ENCODE data around the gene ZNF668.

Gene ZNF668

GRCh38 chr16:31073142-31073969 is 684 bp downstream of the ZNF668 start:
- peaks cover 15 to 23% (median 23%) of the 10 kb centered on the region in 3 donors for H3K36me3 ChIP-seq
- no peak for TF ChIP-seq CTCF (IDR thresholded peaks at IDR 0.05)
- H3K9me3 ChIP-seq = no peaks in the 10 kb centered on the region
- intact Hi-C loops (cut with DNase I; ENCODE audit: low total_unique reads) = loop anchor here (5.0 to 10.0 kb wide), 2 partner anchors 86 to 371 kb away; partner anchors contain the start of genes HSD3B7 and ZNF843
- peaks cover 0 to 32% (median 23%) of the 10 kb centered on the region in 4 donors for H3K4me1 ChIP-seq
- peak; percentile 91 to 94 for DNase-seq
- H3K27me3 ChIP-seq = no peaks in the 10 kb centered on the region
- H3K27ac ChIP-seq = peak overlapping the region; percentile 89 to 95
- H3K4me3 ChIP-seq = peak overlapping the region; percentile 90 to 91

GRCh38 chr16:31072540-31073141 is 1.4 kb downstream of the ZNF668 start:
- no peak for DNase-seq
- Histone ChIP-seq H3K27ac (peak overlapping the region; percentile 89 to 95), H3K4me3 (peak overlapping the region; percentile 90 to 91), H3K36me3 (peaks cover 8 to 16% (median 16%) of the 10 kb centered on the region in 3 donors), H3K9me3 (no peaks in the 10 kb centered on the region), H3K4me1 (peaks cover 0 to 32% (median 23%) of the 10 kb centered on the region in 4 donors), H3K27me3 (no peaks in the 10 kb centered on the region)
- no peak for TF ChIP-seq CTCF (IDR thresholded peaks at IDR 0.05)
- intact Hi-C loops (cut with DNase I; ENCODE audit: low total_unique reads) = loop anchor here (5.0 to 10.0 kb wide), 2 partner anchors 85 to 372 kb away; partner anchors contain the start of genes HSD3B7 and ZNF843

- DNase-seq = no peak
- peak overlapping the region in 1 of 2 donors; percentile 95 for H3K27ac ChIP-seq
- peaks cover 0 to 32% (median 23%) of the 10 kb centered on the region in 4 donors for H3K4me1 ChIP-seq
- H3K9me3 ChIP-seq = no peaks in the 10 kb centered on the region
- no peaks in the 10 kb centered on the region for H3K27me3 ChIP-seq
- intact Hi-C loops (cut with DNase I; ENCODE audit: low total_unique reads) = loop anchor here (5.0 to 10.0 kb wide), 2 partner anchors 85 to 373 kb away; partner anchors contain the start of genes HSD3B7 and ZNF843
- no peak for TF ChIP-seq CTCF (IDR thresholded peaks at IDR 0.05)
- H3K4me3 ChIP-seq = no peak overlapping the region
- H3K36me3 ChIP-seq = peaks cover under 1 to 8% (median 8%) of the 10 kb centered on the region in 3 donors
Measured at GRCh38 chr16:31071861-31072260, 2.2 kb downstream of the ZNF668 start.

- peaks cover 0 to 22% (median 16%) of the 10 kb centered on the region in 4 donors for H3K4me1 ChIP-seq
- no peaks in the 10 kb centered on the region for H3K27me3 ChIP-seq
- H3K9me3 ChIP-seq = no peaks in the 10 kb centered on the region
- no peak overlapping the region for H3K27ac ChIP-seq
- H3K36me3 ChIP-seq = peaks cover under 1 to 16% (median 7%) of the 10 kb centered on the region in 3 donors
- no peak overlapping the region for H3K4me3 ChIP-seq
- DNase-seq = no peak
- TF ChIP-seq CTCF (IDR thresholded peaks at IDR 0.05) = no peak
- intact Hi-C loops (cut with DNase I; ENCODE audit: low total_unique reads) = no loop called here
Measured at GRCh38 chr16:31067342-31067741, 6.7 kb downstream of the ZNF668 start.

GRCh38 chr16:31064882-31065461 is 9.1 kb downstream of the ZNF668 start:
- Histone ChIP-seq H3K27ac (peak overlapping the region; percentile 14 to 37), H3K9me3 (no peaks in the 10 kb centered on the region), H3K4me1 (peaks cover 0 to 11% (median 10%) of the 10 kb centered on the region in 4 donors), H3K27me3 (no peaks in the 10 kb centered on the region), H3K36me3 (peaks cover 16 to 39% (median 23%) of the 10 kb centered on the region in 3 donors), H3K4me3 (no peak overlapping the region)
- intact Hi-C loops (cut with DNase I; ENCODE audit: low total_unique reads) = no loop called here
- no peak for TF ChIP-seq CTCF (IDR thresholded peaks at IDR 0.05)
- DNase-seq = peak in 1 of 2 donors; percentile 65
